HEK293 (cell line): ENCODE measurements around the gene MTMR8.

Experiments used
- EGR2 ChIP-seq: fragments of 450-650 bp; formaldehyde crosslinking; IDR thresholded peaks from 2 replicates; pipeline ENCODE4 v1.5.1; 2016; ENCODE audit warnings: low read depth, missing biosample characterization, missing genetic modification characterization
- IKZF3 ChIP-seq: fragments of 450-650 bp; IDR thresholded peaks from 2 replicates; pipeline ENCODE4 v1.5.0; 2018; ENCODE audit warnings: missing biosample characterization, mild to moderate bottlenecking, missing genetic modification characterization, moderate library complexity
- MEIS1 ChIP-seq: sonication (generic); formaldehyde crosslinking; IDR thresholded peaks from 2 replicates; pipeline ENCODE4 v1.8.1; 2022; ENCODE audit warnings: missing genetic modification reagents, mild to moderate bottlenecking, borderline replicate concordance
- PRDM10 ChIP-seq: fragments of 450-650 bp; formaldehyde crosslinking; IDR thresholded peaks from 2 replicates; pipeline ENCODE4 v1.5.1; 2016; ENCODE audit warnings: missing biosample characterization, missing genetic modification characterization
- SETDB1 ChIP-seq: IDR thresholded peaks from one replicate; pipeline ENCODE4 v1.6.1; 2017; ENCODE audit warnings: mild to moderate bottlenecking, low read length, moderate library complexity, mixed read lengths; ENCODE audit not compliant: insufficient read length
- SP2 ChIP-seq: fragments of 450-650 bp; formaldehyde crosslinking; IDR thresholded peaks from 2 replicates; pipeline ENCODE4 v1.5.1; 2016; ENCODE audit warnings: missing biosample characterization, missing genetic modification characterization
- SP3 ChIP-seq: fragments of 450-650 bp; formaldehyde crosslinking; IDR thresholded peaks from 2 replicates; pipeline ENCODE4 v1.5.1; 2016; ENCODE audit warnings: missing biosample characterization, missing genetic modification characterization
- YY2 ChIP-seq: fragments of 450-650 bp; formaldehyde crosslinking; IDR thresholded peaks from 2 replicates; pipeline ENCODE4 v1.5.1; 2016; ENCODE audit warnings: missing biosample characterization, missing genetic modification characterization
- ZBTB49 ChIP-seq: fragments of 450-650 bp; formaldehyde crosslinking; IDR thresholded peaks from 2 replicates; pipeline ENCODE4 v1.5.1; 2016; ENCODE audit warnings: missing biosample characterization, missing genetic modification characterization, low read depth
- ZEB2 ChIP-seq: fragments of 450-650 bp; formaldehyde crosslinking; IDR thresholded peaks from 2 replicates; pipeline ENCODE4 v1.5.1; 2016; ENCODE audit warnings: missing biosample characterization, missing genetic modification characterization
- ZIC2 ChIP-seq: fragments of 450-650 bp; formaldehyde crosslinking; IDR thresholded peaks from 2 replicates; pipeline ENCODE4 v1.5.1; 2016; ENCODE audit warnings: missing biosample characterization, missing genetic modification characterization
- ZNF132 ChIP-seq: fragments of 450-650 bp; formaldehyde crosslinking; IDR thresholded peaks from 2 replicates; pipeline ENCODE4 v1.5.1; 2017; ENCODE audit warnings: missing biosample characterization, missing genetic modification characterization, borderline replicate concordance
- ZNF133 ChIP-seq: fragments of 450-650 bp; formaldehyde crosslinking; IDR thresholded peaks from 2 replicates; pipeline ENCODE4 v1.5.1; 2016; ENCODE audit warnings: missing biosample characterization, missing genetic modification characterization
- ZNF19 ChIP-seq: fragments of 450-650 bp; formaldehyde crosslinking; IDR thresholded peaks from 2 replicates; pipeline ENCODE4; 2016; ENCODE audit warnings: missing biosample characterization, missing genetic modification characterization, low read depth
- ZNF239 ChIP-seq: fragments of 450-650 bp; formaldehyde crosslinking; IDR thresholded peaks from 2 replicates; pipeline ENCODE4 v1.5.1; 2016; ENCODE audit warnings: missing biosample characterization, missing genetic modification characterization
- ZNF391 ChIP-seq: fragments of 450-650 bp; formaldehyde crosslinking; IDR thresholded peaks from 2 replicates; pipeline ENCODE4 v1.5.1; 2016; ENCODE audit warnings: low read depth, missing biosample characterization, missing genetic modification characterization, borderline replicate concordance
- ZNF423 ChIP-seq: fragments of 450-650 bp; formaldehyde crosslinking; IDR thresholded peaks from 2 replicates; pipeline ENCODE4 v1.5.1; 2016; ENCODE audit warnings: missing biosample characterization, missing genetic modification characterization
- ZNF510 ChIP-seq: fragments of 450-650 bp; formaldehyde crosslinking; IDR thresholded peaks from 2 replicates; pipeline ENCODE4 v1.5.1; 2018; ENCODE audit warnings: mild to moderate bottlenecking, missing genetic modification characterization, missing biosample characterization; ENCODE audit not compliant: insufficient replicate concordance
- ZNF514 ChIP-seq: fragments of 450-650 bp; formaldehyde crosslinking; IDR thresholded peaks from 2 replicates; pipeline ENCODE4 v1.5.1; 2016; ENCODE audit warnings: missing biosample characterization, missing genetic modification characterization
- ZNF555 ChIP-seq: fragments of 450-650 bp; formaldehyde crosslinking; conservative IDR thresholded peaks from 2 replicates; pipeline ENCODE4 v1.5.1; 2017; ENCODE audit warnings: missing biosample characterization, mild to moderate bottlenecking, missing genetic modification characterization, inconsistent platforms
- ZNF561 ChIP-seq: fragments of 450-650 bp; IDR thresholded peaks from 2 replicates; pipeline ENCODE4 v1.5.1; 2018; ENCODE audit warnings: missing biosample characterization, missing genetic modification characterization, borderline replicate concordance
- ZNF596 ChIP-seq: fragments of 450-650 bp; IDR thresholded peaks from 2 replicates; pipeline ENCODE4 v1.5.0; 2018; ENCODE audit warnings: missing biosample characterization, mild to moderate bottlenecking, missing genetic modification characterization, moderate library complexity
- ZNF654 ChIP-seq: fragments of 450-650 bp; formaldehyde crosslinking; IDR thresholded peaks from 2 replicates; pipeline ENCODE4 v1.5.1; 2016; ENCODE audit warnings: low read depth, missing biosample characterization, missing genetic modification characterization
- ZNF768 ChIP-seq: fragments of 450-650 bp; formaldehyde crosslinking; IDR thresholded peaks from 2 replicates; pipeline ENCODE4 v1.5.1; 2018; ENCODE audit warnings: missing biosample characterization, mild to moderate bottlenecking, missing genetic modification characterization
- ZSCAN23 ChIP-seq: fragments of 450-650 bp; formaldehyde crosslinking; IDR thresholded peaks from 2 replicates; pipeline ENCODE4 v1.5.1; 2016; ENCODE audit warnings: missing biosample characterization, missing genetic modification characterization
- TF ChIP-seq, protein P1 (sequence below): fragments of 450-650 bp; formaldehyde crosslinking; IDR thresholded peaks from 2 replicates; pipeline ENCODE4 v1.5.1; 2017; ENCODE audit warnings: missing biosample characterization, mild to moderate bottlenecking, missing genetic modification characterization, moderate library complexity
- TF ChIP-seq, protein P2 (sequence below): fragments of 450-650 bp; formaldehyde crosslinking; IDR thresholded peaks from 2 replicates; pipeline ENCODE4 v1.5.1; 2016; ENCODE audit warnings: missing biosample characterization, missing genetic modification characterization
- TF ChIP-seq, protein P3 (sequence below): fragments of 450-650 bp; formaldehyde crosslinking; IDR thresholded peaks from 2 replicates; pipeline ENCODE4 v1.5.1; 2016; ENCODE audit warnings: missing biosample characterization, missing genetic modification characterization
- TF ChIP-seq, protein P4 (sequence below): fragments of 450-650 bp; formaldehyde crosslinking; IDR thresholded peaks from 2 replicates; pipeline ENCODE4 v1.5.1; 2016; ENCODE audit warnings: missing biosample characterization, missing genetic modification characterization

The MTMR8 gene

DNA sequence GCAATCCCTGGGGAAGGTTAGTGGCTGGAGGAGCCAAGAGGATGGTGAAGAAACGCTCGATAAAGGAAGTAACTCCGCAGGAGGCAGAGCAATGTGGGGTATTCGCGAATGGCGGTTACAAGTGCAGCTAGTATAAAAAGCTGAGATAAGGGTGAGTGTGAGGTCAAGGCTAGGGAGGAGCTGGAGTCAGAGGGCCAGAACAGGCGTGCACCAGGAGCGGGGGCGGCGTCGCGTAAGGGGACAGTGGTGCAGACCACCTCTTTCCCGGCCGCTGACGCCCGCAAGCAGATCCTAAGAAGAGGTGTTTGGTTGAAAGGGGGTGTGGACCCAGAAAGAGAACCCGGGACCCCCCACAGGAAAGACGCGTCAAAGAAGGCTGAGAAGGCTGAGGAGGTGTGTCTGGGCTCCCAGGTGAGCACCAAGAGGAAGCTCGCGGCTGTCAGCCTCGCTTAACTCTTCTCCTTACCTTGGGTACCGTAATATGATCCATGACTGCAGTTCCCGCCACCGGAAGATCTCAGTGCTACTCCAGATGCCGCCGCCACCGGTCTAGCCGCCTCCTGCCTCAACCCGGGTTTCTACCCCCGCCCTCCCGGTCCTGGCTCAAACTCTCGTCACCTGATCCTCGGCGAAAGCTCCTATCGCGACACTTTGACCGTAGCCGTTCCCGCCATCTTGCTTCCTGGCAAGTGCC lies at the start of gene MTMR8 (continued):
- TF ChIP-seq, protein P1, sequence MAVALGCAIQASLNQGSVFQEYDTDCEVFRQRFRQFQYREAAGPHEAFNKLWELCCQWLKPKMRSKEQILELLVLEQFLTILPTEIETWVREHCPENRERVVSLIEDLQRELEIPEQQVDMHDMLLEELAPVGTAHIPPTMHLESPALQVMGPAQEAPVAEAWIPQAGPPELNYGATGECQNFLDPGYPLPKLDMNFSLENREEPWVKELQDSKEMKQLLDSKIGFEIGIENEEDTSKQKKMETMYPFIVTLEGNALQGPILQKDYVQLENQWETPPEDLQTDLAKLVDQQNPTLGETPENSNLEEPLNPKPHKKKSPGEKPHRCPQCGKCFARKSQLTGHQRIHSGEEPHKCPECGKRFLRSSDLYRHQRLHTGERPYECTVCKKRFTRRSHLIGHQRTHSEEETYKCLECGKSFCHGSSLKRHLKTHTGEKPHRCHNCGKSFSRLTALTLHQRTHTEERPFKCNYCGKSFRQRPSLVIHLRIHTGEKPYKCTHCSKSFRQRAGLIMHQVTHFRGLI (tag by site-specific recombination): no peak
- TF ChIP-seq YY2 (tag by site-specific recombination) (no peak), MEIS1 (CRISPR knock-in tag) (no peak), ZBTB49 (no peak), SP2 (tag by site-specific recombination) (peak; percentile 39; the same call in 1 of the 2 replicates), ZNF654 (tag by site-specific recombination) (no peak), ZSCAN23 (tag by site-specific recombination) (no peak), ZNF19 (no peak), EGR2 (tag by site-specific recombination) (no peak), ZNF555 (tag by site-specific recombination) (no peak), ZNF132 (tag by site-specific recombination) (no peak), ZNF514 (tag by site-specific recombination) (no peak), ZNF510 (tag by site-specific recombination) (no peak), ZNF133 (tag by site-specific recombination) (no peak), ZNF391 (tag by site-specific recombination) (no peak), SETDB1 (no peak), ZNF561 (tag by site-specific recombination) (no peak), ZNF596 (no peak), IKZF3 (tag by site-specific recombination) (no peak), ZNF423 (tag by site-specific recombination) (no peak), SP3 (tag by site-specific recombination) (peak; percentile 36; the same call in 1 of the 2 replicates), ZIC2 (tag by site-specific recombination) (no peak), PRDM10 (tag by site-specific recombination) (0 out of 2 replicates have a peak, but pooled peaks have one; percentile 15), ZNF239 (tag by site-specific recombination) (no peak), ZEB2 (tag by site-specific recombination) (peak; percentile 40; the same call in 1 of the 2 replicates), ZNF768 (tag by site-specific recombination) (no peak)
- TF ChIP-seq, protein P2, sequence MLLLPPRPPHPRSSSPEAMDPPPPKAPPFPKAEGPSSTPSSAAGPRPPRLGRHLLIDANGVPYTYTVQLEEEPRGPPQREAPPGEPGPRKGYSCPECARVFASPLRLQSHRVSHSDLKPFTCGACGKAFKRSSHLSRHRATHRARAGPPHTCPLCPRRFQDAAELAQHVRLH: no peak
- TF ChIP-seq, protein P3, sequence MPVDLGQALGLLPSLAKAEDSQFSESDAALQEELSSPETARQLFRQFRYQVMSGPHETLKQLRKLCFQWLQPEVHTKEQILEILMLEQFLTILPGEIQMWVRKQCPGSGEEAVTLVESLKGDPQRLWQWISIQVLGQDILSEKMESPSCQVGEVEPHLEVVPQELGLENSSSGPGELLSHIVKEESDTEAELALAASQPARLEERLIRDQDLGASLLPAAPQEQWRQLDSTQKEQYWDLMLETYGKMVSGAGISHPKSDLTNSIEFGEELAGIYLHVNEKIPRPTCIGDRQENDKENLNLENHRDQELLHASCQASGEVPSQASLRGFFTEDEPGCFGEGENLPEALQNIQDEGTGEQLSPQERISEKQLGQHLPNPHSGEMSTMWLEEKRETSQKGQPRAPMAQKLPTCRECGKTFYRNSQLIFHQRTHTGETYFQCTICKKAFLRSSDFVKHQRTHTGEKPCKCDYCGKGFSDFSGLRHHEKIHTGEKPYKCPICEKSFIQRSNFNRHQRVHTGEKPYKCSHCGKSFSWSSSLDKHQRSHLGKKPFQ (tag by site-specific recombination): no peak
- TF ChIP-seq, protein P4, sequence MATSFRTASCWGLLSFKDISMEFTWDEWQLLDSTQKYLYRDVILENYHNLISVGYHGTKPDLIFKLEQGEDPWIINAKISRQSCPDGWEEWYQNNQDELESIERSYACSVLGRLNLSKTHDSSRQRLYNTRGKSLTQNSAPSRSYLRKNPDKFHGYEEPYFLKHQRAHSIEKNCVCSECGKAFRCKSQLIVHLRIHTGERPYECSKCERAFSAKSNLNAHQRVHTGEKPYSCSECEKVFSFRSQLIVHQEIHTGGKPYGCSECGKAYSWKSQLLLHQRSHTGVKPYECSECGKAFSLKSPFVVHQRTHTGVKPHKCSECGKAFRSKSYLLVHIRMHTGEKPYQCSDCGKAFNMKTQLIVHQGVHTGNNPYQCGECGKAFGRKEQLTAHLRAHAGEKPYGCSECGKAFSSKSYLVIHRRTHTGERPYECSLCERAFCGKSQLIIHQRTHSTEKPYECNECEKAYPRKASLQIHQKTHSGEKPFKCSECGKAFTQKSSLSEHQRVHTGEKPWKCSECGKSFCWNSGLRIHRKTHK (tag by site-specific recombination): no peak
